Stimulated activated naive CD8-positive, alpha-beta T cell treated with anti-CD3 and anti-CD28 coated beads, Interleukin-15, Interleukin-2, amounts not matched to agents 100 U/mL and 50 U/mL, for 24 hours (primary cell): Measurements from ENCODE around the gene A3GALT2.

Experiments
- ATAC-seq: fragments of 150-1000 bp; cut with Tn5 transposase; one replicate; pipeline ENCODE4 v1.10.0; 2021
- DNase-seq: peaks from one replicate; pipeline ENCODE4 v3.0.0; 2021

The A3GALT2 gene

DNA sequence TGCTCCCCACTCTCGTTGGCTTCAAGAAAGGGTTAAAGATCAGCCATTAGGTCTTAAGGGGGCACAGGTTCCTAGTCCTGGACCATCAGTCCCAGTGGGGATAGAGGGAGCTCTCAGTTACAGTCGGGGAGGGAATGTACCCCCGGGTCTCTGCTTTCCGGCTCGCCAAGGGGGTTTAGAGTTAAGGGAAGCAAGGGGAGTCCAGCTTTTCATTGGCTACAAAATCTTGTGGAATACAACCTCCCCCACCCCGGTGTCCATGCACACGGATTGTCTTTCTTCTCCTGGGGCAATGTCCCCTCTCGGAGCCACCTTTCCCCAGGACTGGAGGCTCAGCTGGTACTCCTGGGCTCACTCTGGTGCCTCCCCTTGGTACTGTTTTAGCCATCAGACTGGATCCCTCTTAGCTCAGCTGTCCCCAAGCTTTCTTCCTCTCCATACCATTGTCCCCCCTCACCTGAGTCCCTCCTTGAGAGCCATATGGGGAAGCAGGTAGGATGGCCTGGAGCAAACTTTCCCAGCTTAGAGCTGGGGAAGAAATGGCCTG, at the start of gene A3GALT2:
Gene A3GALT2 (minus strand): TSS at position 480 of the 547 bp plus-strand sequence. CDS start 0 bp downstream, at position 480.
- DNase-seq, result no peak
- ATAC-seq, result no peak

DNA sequence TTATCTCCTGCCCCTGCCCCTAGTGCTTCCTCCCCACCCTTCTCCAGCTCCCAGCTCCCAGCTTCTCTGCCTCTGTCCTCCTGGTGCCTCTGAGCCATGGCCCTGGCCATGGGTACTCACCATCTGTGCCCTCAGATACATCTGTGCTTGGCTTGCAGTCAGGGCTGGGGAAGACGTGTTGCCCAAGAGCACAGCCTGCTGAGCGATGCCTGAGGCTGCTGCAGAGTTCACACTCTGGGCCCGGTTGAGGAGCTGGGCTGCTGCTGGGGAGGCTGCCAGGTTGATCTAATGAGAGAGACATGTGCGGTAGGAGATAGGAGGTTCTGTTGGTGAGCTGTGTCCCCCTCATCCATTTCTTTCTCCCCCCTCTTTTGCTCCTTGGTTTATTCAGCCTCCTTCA, 49.4 kb upstream of the A3GALT2 start:
- no peak for ATAC-seq
- DNase-seq, result no peak

DNA sequence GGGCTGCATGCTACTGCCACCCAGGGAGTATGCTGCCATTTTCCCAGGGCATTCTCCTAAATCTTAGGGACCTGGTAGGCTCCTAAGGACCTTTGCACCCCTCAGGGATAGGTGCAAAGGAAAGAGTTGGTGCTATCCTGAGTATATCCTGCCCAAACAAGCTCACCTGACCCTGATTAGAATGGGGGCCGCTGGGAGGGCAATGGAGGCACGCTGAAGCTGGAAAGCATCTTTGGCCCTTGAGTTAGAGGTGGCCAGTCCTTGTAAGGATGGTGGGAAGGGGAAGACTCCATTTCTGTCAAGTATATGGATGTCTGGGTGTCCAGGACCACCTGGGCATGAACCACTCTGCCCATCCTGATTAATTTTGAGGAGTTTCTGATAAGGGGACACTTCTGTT, 48.9 kb upstream of the A3GALT2 start:
- ATAC-seq (no peak), DNase-seq (no peak)

DNA sequence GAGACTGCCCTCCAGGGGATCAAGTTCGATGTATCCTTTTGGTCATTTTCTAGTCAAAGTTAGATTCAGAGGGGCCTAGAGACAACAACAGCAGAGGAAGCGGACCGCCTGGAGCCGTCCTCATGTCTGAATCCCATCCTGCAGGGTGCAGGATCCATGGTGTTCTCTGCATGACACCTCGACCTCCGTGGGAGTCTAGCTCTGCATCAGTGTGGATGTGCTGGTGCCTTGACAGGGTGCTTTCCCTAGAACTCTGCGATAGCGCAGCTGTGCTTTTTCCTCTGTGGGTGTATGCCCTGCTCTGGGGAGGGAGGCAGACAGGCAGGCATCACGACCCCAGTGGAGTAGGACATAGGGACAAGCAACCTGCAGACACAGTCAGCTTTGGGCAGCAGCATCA, 48.2 kb upstream of the A3GALT2 start:
- DNase-seq (no peak), ATAC-seq (no peak)

DNA sequence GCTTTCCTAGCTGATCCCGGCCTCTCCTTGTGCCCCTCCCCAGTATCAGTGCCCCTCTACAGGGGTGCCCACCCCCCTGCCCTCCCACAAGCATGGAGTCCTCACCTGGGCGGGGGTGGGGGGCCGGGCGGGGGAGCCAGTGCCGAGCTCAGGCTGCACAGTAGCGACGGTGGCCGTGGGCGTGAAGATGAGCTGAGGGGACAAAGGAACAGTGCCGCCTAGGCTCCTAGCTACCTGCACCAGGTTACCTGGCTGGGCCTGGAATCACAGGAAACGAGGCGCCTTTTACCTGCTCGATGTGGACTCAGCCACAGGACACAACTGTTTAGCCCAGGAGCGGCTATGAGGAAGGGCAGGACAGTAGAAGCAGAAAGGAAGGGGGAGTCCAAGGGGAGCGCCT, 47.5 kb upstream of the A3GALT2 start:
- DNase-seq, result no peak
- ATAC-seq, result no peak

DNA sequence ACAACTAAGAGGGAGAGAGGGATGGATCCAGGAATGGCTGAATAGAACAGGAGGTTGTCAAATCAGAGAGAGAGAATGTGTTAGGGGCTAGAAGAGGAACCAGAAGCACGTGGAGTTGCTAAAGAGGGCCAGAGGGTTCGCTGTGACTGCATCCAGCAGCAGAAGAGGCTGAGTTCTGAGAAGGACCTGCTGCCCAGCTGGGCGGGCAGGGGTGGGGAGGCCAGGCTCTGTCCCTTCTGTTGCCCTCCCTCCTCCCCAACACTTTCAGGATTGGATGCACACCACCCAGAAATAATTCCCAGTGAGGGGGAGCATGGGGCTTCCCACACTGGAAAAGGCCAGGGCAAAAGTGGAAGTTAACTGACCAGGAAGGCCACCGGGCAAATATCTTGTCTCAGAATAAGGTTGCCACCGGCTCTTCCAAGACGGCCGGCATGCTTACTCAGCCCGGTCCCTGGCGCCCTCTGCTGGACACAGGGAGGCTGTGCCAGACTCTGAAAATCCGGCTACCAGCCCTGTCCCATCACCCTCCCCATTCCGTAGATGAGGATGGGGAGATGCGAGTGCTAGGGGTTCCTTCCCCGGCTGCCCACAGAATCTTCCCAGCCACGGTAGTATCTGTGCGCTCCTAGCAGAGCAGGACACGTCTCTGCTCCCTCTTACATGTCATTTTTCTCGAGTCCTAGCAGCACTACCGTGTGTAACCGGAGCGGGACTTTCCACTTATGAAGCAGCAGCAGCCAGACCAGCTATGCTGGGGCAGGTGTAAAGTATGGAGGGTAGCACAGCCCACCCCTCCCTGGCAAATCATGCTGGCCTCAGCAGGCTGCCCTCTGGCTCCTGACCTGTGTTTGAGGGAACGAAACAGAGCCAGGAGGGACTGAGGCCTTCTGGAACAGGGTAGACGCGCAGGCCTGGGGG, 46.8 kb upstream of the A3GALT2 start:
- DNase-seq, result peak; percentile 90
- ATAC-seq, result peak; percentile 80

DNA sequence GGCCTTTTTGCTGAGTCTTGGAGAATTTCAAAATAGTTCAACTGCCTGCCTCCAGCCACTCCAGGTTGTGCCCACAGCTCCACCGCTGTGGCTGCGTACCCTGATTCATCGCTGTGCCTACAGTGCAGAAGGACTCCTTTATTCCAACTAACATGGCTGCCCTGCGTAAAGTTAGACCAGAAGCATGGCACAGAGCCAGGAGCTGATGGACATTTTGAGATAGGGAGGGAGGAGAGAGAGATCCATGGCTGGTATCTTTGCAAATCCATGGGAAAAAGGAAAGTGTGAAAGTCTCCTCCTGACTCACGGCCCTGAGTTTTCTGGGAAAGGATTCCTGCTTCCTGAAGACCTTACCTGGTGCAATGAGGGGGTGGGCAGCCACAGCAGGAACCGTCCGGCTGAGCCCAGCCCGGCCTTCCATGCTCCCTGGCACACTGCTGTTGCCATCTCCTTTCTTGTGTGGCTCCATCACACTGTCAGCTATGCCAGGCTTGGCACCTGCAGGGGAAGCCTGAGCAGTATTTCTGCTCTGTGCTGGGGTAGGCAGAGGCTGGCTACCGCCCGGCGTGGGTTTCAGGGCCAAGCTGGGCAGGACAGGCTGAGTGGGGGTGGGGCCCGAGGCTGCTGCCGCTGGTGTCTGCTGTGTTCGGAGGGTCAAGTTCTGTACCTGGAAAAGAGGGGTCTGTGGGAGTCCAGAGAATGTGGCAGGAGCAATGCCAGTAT, 46.0 kb upstream of the A3GALT2 start:
- ATAC-seq (no peak), DNase-seq (no peak)

DNA sequence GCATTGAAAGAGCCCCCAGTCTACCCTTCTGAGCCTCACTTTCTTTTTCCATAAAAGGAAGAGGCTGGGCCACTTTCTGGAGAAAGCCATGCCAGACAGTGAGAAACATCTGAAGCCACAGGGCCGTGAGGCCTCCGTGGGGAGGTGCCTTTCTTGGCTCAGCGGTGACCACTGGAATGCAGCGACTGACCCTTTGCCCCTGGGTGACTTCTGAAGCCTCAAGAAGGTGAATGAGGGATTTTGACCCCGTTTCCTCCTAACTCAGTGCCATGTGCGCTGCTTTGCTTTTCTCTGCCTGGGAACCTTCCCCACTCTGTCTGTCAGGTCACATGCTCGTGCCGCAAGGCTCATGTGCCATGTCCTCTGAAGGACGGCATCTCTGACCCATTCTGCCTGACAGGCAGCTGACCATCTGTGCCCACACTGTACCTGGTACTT, 44.7 kb upstream of the A3GALT2 start:
- no peak for ATAC-seq

DNA sequence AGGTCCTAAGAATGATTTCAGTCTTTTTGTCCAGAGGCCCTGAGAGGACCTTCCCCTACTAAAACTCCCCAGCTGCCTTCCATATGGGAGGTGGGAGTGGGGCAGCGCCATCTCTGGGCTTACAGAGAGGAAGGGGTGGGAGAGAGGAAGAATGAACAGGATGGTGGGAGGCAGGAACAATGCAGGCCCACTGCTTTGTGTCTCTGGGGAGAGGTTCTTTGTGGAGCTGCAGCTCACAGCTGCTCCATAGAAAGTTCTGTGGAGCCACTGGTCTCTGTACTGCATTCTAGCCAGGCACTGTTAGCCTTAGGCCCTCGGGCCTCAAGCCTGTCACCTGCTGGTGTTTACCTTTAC, 43.6 kb upstream of the A3GALT2 start:
- ATAC-seq (no peak), DNase-seq (no peak)

More for the DNA sequence above, 44.7 kb upstream of the A3GALT2 start:
- DNase-seq, result no peak

DNA sequence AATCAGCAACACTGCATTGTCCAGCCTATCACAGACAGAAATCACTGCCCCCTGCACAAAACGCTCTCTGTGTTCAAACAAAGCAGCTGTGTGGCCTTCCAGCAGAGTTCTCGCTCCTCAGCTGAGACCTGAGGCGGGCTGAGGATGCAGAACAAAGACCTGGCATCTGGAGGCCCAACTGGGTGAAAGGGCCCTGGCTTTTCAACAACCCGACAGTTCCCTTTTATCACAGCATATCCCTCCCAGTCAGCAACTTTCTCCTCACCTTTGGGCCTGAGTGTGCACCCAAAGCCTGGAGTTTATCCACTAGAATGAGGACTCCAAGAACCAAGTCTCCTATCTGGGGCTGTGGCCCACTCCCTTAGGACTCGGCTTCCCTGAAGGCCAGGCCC, 42.6 kb upstream of the A3GALT2 start:
- DNase-seq (no peak), ATAC-seq (no peak)

DNA sequence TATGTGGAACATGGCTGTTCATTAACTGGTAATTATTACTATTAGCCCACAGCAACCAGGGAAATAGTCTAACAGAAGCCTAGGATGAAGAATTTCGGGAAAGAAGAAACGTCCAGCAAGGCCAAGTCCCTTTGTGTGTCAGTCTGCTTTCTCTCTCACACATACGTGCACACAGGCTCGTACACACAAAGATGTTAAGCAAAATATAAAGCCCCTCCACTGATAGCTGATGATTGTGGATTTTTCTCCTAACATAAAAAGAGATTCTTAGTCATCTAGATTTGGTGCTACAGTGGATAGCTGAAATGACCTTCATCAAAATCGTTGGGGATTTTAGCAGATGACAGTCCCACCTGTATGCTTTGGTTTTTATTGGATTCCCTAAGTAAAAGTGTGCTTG, 42.1 kb upstream of the A3GALT2 start:
- no peak for DNase-seq
- no peak for ATAC-seq

DNA sequence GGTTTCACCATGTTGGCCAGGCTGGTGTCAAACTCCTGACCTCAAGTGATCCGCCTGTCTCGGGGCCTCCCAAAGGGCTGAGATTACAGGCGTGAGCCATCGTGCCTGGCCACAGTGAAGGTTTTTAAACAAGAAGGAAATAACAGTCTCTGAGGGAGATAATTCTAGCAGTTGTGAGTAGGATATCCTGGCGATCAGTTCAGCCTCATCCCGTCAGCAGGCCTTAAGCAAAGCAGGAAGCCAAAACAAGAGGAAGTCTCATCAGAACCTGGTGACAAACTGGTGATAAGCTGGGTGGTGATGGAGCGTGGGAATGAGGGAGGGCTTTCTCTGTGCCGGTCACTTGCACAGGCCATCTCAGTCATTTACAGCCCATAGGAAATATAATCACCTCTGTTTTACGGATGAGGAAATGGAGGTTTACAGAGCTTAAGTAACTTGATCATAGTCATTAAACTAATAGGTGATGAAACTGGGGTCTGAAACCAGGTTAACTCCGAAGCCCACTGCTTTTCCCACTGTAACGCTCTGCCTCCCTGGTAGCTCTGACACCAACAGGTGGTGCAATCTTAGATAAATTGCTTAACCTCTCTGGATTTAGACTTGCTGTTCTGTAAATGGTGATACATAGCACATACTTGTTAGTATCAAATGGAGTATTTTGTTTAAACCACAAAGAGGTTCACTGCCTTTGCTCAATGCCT, 40.8 kb upstream of the A3GALT2 start:
- DNase-seq, result no peak

DNA sequence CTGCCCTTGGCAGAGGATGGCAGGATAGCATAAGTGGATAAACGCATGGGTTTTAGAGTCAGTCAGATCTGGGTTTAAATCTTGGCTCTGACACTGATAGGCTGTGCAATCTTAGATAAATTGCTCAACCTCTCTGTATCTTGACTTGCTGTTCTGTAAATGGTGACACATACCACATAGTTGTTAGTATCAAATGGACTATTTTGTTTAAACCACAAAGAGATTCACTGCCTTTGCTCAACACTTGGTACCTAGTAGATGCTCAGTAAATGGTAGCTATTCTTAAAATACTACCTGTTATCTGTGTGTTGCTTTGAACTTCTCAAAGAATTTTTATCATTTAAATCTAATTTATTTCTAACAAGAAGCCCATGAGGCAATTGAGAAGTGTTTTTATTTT, 39.5 kb upstream of the A3GALT2 start:
- no peak for ATAC-seq

More for the DNA sequence above, 40.8 kb upstream of the A3GALT2 start:
- ATAC-seq, result no peak

DNA sequence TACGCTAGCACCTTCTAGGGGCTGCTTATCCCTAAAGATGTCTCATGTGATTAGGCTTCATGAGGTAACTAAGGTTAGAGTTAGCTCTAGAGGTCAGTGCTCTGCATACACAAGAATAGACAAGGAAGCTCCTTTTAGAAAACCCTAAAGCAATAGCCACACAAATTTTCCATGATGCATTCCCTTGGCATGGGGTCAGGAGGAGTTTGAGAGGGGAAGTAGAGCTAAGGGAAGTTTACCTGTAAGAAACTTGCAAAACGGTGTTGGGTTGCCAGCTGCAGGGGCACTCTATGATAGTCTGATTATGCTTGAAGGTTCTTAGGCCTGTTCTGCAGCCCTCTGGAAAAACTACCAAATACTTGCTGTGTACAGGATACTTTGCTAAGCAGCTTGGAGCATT, 39.0 kb upstream of the A3GALT2 start:
- DNase-seq (no peak), ATAC-seq (no peak)

More for the DNA sequence above, 39.5 kb upstream of the A3GALT2 start:
- no peak for DNase-seq

DNA sequence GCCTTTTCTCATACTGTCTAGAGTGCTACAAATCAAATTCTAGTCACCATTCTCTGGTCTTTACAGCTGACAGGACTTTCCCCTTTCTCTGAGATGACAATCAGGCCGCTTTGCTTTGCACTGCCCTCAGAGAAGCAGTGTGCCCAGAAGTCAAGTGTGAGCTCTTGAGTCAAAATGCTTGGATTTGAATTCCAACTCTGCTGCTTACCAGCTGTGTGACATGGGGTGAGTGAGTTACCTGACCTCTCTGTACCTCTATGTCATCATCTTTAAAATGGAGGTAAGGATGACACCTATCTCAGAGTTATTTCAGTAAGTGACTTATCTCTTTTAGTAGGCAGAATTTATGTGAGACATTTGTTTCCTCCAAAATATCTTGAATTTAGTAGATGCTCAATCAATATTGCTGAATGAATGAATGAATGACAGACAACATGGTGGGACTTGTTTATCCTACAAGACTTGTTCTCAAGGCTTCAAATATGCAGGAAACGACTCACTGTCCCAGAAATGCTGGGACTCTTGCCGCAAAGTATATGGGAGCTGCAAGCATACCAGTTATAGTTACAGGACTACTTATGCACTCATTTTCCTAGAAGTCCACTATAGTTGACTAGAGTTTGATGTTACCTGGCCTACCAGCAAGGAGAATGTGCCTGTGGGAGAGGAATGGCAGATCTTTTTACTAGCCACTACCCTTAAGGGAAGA, 38.1 kb upstream of the A3GALT2 start:
- ATAC-seq, result no peak

DNA sequence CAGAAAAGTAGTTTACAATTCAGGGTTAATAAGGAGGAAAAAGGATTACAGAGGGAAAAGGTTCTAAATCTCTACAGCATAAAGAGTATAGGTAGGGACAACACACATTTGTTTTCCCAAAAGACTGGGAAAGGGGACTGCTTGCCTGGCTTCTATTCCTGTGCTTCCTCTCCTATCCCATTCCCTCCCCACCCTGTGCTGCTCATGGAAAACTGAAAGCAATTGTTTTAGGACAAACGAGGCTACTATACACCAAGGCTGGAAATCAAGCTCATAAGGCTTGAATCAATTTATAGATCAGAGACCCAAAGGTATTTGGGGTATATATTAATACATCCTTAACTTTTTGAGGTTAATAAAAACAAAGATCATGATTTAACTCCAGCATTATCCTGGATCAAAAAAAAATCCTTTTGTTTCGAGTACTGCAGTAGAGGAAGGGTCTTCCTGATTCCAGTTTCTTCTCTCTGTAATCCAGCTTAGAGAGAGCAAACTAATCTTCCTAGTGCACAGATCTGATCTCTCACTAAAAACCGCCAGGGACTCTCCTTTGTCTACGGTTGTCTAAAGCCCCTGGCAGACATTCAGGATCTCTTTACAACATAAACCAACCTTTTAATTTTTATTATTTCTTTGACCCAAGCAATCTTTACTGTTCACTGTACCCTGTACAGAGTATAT, 37.4 kb upstream of the A3GALT2 start:
- ATAC-seq (no peak), DNase-seq (no peak)

More for the DNA sequence above, 38.1 kb upstream of the A3GALT2 start:
- DNase-seq, result no peak

DNA sequence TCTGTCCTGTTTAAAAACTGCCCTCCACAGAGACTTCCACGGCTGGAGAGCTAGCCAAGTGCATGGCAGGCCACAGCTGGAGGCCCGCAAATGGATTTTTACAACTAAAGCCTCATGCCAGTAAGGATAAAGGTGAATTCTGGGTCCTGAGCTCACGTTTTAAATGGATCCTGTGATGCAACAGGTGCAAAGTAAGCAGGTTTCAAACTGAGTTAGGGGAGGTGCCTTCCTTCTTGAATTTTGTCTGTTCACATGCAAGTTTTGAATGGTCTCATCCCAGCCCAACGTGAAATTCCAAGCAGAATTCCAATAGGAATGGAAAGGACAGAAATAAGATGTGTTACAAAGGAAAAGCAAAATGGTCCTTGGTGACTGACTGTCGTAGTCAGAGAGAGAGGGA, 36.2 kb upstream of the A3GALT2 start:
- no peak for ATAC-seq

DNA sequence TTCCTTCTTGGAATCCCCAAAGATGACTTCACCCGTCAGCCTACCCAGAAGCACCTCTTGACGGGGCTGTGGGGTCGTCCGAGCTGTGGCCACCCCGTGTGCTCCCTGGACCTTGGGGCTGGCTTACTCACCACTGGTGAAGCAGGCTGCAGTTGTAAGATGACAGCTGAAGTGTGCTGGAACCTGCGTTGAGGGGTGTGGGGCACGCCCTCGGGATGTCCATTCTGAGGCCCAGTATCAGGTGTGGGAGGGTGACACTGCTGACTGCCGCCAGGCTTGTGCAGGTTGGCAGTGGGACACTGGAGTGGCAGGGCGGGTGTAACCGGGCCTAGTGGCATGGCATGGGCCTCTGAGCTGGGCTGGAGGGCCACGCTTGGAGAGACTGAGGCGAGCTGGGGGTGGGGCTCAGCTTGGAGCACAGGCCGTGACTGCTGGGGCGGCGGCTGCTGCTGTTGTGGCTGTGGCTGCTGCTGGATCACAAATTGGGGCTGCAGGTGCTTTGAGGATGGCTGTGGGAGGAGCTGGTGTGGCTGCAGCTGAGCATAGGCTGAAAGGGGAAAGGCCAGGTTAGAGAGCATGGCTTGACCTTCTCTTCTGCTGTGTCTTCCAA, 33.9 kb upstream of the A3GALT2 start:
- ATAC-seq, result no peak
- DNase-seq, result no peak

More for the DNA sequence above, 36.2 kb upstream of the A3GALT2 start:
- no peak for DNase-seq

DNA sequence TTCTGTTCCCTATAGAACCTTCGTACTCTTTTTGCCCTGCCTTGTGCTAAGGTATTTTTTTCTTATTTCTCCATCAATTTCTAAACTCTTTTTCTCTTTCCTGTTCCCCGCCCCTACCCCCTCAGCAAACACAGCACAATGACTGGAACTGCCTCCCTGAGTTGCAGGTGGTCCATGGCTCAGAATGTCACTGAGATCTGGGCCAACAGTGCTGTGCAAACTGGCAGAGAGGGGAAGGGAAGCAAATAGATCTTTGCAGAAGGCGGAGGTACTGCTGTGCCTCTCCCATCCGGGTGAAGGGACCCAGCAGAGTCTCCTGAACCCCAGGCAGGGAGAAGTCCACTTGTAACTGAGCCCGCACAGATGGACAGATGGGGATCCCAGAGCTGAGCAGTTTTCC, 32.6 kb upstream of the A3GALT2 start:
- no peak for ATAC-seq
- no peak for DNase-seq

DNA sequence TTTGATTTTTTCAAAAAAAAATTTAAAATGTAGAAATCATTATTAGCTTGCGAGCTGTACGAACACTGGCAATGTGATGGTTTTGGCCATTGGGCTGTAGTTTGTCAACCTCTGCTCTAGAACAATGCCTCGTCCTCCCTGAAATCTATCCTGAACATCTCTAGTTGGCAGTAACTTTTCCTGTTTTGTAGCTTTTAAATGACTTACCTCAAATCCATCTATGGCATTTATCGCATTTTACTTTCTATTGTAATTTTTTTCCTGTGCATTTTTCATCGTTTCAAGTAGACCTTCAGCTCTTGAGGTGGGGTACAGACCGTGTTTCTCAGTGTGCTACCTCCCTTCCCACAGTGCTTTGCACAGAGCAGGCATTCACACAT, 30.4 kb upstream of the A3GALT2 start:
- no peak for DNase-seq
- no peak for ATAC-seq
